Effector CD8-positive, alpha-beta T cell (primary cell): Measurements from ENCODE around the gene SOAT2.
A peak's percentile ranks its signal among the peaks of the same experiment; 100 is the strongest.
"Not testable (repeated sequence)": the region's sequence is repeated elsewhere in the genome, so short reads cannot be mapped to it uniquely, and the experiment has no call there.

Source experiments
- DNase-seq: peaks from one replicate; lab custom pipeline; 2025; lab: John Stamatoyannopoulos, UW

Gene SOAT2

GRCh38 chr12:53147181-53147580 is 43.9 kb downstream of the SOAT2 start:
- no peak for DNase-seq

- DNase-seq: no peak
These were observed 44.4 kb downstream of the SOAT2 start for GRCh38 chr12:53147653-53148052.

GRCh38 chr12:53151039-53151438 is 47.8 kb downstream of the SOAT2 start:
- no peak for DNase-seq

GRCh38 chr12:53152390-53152789 is 49.1 kb downstream of the SOAT2 start:
- no peak for DNase-seq

- peak; percentile 81 for DNase-seq
These were observed 56.0 kb downstream of the SOAT2 start for GRCh38 chr12:53159195-53159839.

GRCh38 chr12:53160000-53160399 is 56.7 kb downstream of the SOAT2 start:
- no peak for DNase-seq

GRCh38 chr12:53160673-53161072 is 57.4 kb downstream of the SOAT2 start:
- DNase-seq: no peak

- DNase-seq: no peak
These were observed 58.0 kb downstream of the SOAT2 start for GRCh38 chr12:53161119-53161911.

- not testable (repeated sequence) for DNase-seq
These were observed 59.7 kb downstream of the SOAT2 start for GRCh38 chr12:53163008-53163407.

- no peak for DNase-seq
These were observed 63.6 kb downstream of the SOAT2 start for GRCh38 chr12:53166837-53167236.

GRCh38 chr12:53169644-53170043 is 66.4 kb downstream of the SOAT2 start:
- DNase-seq: no peak

- no peak for DNase-seq
These were observed 66.9 kb downstream of the SOAT2 start for GRCh38 chr12:53170215-53170614.

- DNase-seq: no peak
These were observed 67.8 kb downstream of the SOAT2 start for GRCh38 chr12:53170876-53171724.

- DNase-seq: no peak
These were observed 68.5 kb downstream of the SOAT2 start for GRCh38 chr12:53171725-53172329.

GRCh38 chr12:53172352-53172751 is 69.1 kb downstream of the SOAT2 start:
- DNase-seq: no peak

- no peak for DNase-seq
These were observed 69.9 kb downstream of the SOAT2 start for GRCh38 chr12:53173085-53173715.
